Measurements from ENCODE around the gene HENMT1. TPM values are rescaled to one million over a fixed set of nuclear protein-coding genes. Genes with fewer than 3 reads are reported as not detected.
"Not testable (repeated sequence)": the region's sequence is repeated elsewhere in the genome, so short reads cannot be mapped to it uniquely, and the experiment has no call there.

Gene HENMT1
- total RNA-seq, 1 experiment from 2014 or later, result 23.0 TPM

- Histone ChIP-seq H3K4me3 (ENCODE audit: low read depth in 2 of 2, low read length in 2 of 2) (no peak overlapping the region), H3K27me3 (ENCODE audit: control insufficient read depth, insufficient read depth, low read length) (no peaks in the 10 kb centered on the region), H3K27ac (ENCODE audit: low read length) (no peak overlapping the region), H3K36me3 (ENCODE audit: control insufficient read depth, insufficient read depth, low read length) (no peaks in the 10 kb centered on the region; the same call in 1 of the 2 replicates), H3K9me3 (ENCODE audit: control insufficient read depth, insufficient read depth, low read depth, low read length) (no peaks in the 10 kb centered on the region), H3K4me1 (ENCODE audit: control insufficient read depth, insufficient read depth, low read length) (no peaks in the 10 kb centered on the region)
- ATAC-seq (peak; percentile 91), DNase-seq (ENCODE audit: low read depth, low spot score) (no peak)
- CTCF ChIA-PET, result interaction anchor here (0.8 to 1.2 kb wide), 2 partner anchors 84 to 131 kb away, joined by 4 to 5 read pairs; partner anchors contain the start of gene EEIG2
- TF ChIP-seq POLR2AphosphoS5 (IDR thresholded peaks at IDR 0.05; ENCODE audit: low read depth, low read length) (no peak), CTCF (IDR thresholded peaks at IDR 0.05) (peak; percentile 54; the same call in 1 of the 2 replicates), TCF7L2 (IDR thresholded peaks at IDR 0.05; ENCODE audit: low read depth, low read length) (no peak), SIN3A (IDR thresholded peaks at IDR 0.05; ENCODE audit: borderline replicate concordance, insufficient read depth, low read depth, low read length) (no peak)
- intact Hi-C loops (cut with micrococcal nuclease; ENCODE audit: unreplicated experiment), result loop anchor here (1.0 kb wide), 1 partner anchor 132 kb away; no protein-coding TSS in a partner anchor
- POLR2A ChIA-PET, result no interaction called here
- in situ Hi-C loops (cut with HindIII; ENCODE audit: low pct_unique_long_range_greater_than_20kb, low sequenced_read_pairs), result no loop called here
- BruUV-seq (replicated peaks), result no TSS peak
Measured at GRCh38 chr1:108643492-108644335, 17.2 kb downstream of the HENMT1 start.

GRCh38 chr1:108640863-108641262 lies 20.0 kb downstream of the HENMT1 start:
- POLR2A ChIA-PET; CTCF ChIA-PET; H3K27me3 ChIP-seq (ENCODE audit: control insufficient read depth, insufficient read depth, low read length); H3K4me3 ChIP-seq (ENCODE audit: low read depth in 2 of 2, low read length in 2 of 2); DNase-seq (ENCODE audit: low read depth, low spot score); H3K9me3 ChIP-seq (ENCODE audit: control insufficient read depth, insufficient read depth, low read depth, low read length); in situ Hi-C loops (cut with HindIII; ENCODE audit: low pct_unique_long_range_greater_than_20kb, low sequenced_read_pairs); ATAC-seq; BruUV-seq (replicated peaks); H3K27ac ChIP-seq (ENCODE audit: low read length); H3K4me1 ChIP-seq (ENCODE audit: control insufficient read depth, insufficient read depth, low read length); H3K36me3 ChIP-seq (ENCODE audit: control insufficient read depth, insufficient read depth, low read length); intact Hi-C loops (cut with micrococcal nuclease; ENCODE audit: unreplicated experiment): not testable (repeated sequence)

GRCh38 chr1:108639899-108640560 lies 20.9 kb downstream of the HENMT1 start:
- Histone ChIP-seq H3K36me3 (ENCODE audit: control insufficient read depth, insufficient read depth, low read length) (no peaks in the 10 kb centered on the region; the same call in 1 of the 2 replicates), H3K4me3 (ENCODE audit: low read depth in 2 of 2, low read length in 2 of 2) (no peak overlapping the region), H3K4me1 (ENCODE audit: control insufficient read depth, insufficient read depth, low read length) (no peaks in the 10 kb centered on the region), H3K9me3 (ENCODE audit: control insufficient read depth, insufficient read depth, low read depth, low read length) (no peaks in the 10 kb centered on the region), H3K27me3 (ENCODE audit: control insufficient read depth, insufficient read depth, low read length) (no peaks in the 10 kb centered on the region), H3K27ac (ENCODE audit: low read length) (no peak overlapping the region)
- TF ChIP-seq REST (IDR thresholded peaks at IDR 0.05; ENCODE audit: insufficient read depth in 1 of 2, low read depth in 2 of 2, low read length in 1 of 2) (no peak), POLR2AphosphoS5 (IDR thresholded peaks at IDR 0.05; ENCODE audit: low read depth, low read length) (no peak), SIN3A (IDR thresholded peaks at IDR 0.05; ENCODE audit: borderline replicate concordance, insufficient read depth, low read depth, low read length) (no peak), TCF7L2 (IDR thresholded peaks at IDR 0.05; ENCODE audit: low read depth, low read length) (no peak), CTCF (IDR thresholded peaks at IDR 0.05) (no peak)
- BruUV-seq (replicated peaks), result no TSS peak
- intact Hi-C loops (cut with micrococcal nuclease; ENCODE audit: unreplicated experiment) (no loop called here), in situ Hi-C loops (cut with HindIII; ENCODE audit: low pct_unique_long_range_greater_than_20kb, low sequenced_read_pairs) (no loop called here)
- POLR2A ChIA-PET, result no interaction called here
- CTCF ChIA-PET, result no interaction called here
- DNase-seq (ENCODE audit: low read depth, low spot score), result no peak
- no peak for ATAC-seq

All from Panc1 (cell line).